GDM1 (cell line): ENCODE data around the gene PRELID1.
A peak's percentile ranks its signal among the peaks of the same experiment; 100 is the strongest.

ENCODE experiments used
- DNase-seq: peaks from one replicate; lab custom pipeline; 2025; lab: John Stamatoyannopoulos, UW

Gene PRELID1

GRCh38 chr5:177314376-177315342, 11.1 kb downstream of the PRELID1 start:
- no peak for DNase-seq

- no peak for DNase-seq
Measured at GRCh38 chr5:177315411-177315810, 11.8 kb downstream of the PRELID1 start.

DNA sequence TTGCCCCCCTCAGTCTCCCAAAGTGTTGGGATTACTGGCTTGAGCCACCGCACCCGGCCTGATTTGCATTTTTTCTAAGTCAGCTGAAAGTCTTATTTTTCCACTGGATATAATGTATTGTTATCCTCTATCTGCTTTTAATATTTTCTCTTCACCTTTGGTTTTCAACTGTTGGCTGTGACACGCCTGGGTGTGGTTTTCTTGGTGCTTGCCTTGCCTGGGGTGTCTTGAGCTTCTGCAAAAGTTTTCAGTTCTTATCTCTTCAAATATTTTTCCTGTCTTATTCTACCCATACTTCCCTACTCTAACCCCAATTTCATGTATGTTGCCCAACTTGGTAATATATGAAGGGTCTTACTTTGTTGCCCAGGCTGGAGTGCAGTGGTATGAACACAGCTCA, 12.4 kb downstream of the PRELID1 start:
- DNase-seq: no peak

DNA sequence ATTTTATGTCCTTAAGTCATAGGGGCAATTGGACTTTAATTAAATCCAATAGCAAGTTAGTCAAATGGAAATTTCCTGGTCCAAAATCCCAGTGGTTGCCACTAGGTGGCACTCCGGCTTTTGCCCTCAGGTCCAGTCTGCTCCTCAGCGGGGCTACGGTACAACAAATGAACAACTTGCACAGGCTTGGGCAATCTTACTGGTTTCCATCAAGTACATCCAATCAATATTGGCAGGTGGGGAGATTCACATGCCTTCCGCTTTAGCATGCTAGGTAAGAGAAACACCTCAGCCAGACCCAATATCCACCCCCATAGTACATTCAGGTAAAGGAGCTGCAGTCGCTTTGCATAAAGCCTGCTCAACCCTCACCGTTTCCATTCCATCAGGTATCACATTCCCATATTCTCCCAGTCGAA, 14.4 kb downstream of the PRELID1 start:
- peak; percentile 65 for DNase-seq

- DNase-seq: no peak
Measured at GRCh38 chr5:177319913-177320588, 16.5 kb downstream of the PRELID1 start.

DNA sequence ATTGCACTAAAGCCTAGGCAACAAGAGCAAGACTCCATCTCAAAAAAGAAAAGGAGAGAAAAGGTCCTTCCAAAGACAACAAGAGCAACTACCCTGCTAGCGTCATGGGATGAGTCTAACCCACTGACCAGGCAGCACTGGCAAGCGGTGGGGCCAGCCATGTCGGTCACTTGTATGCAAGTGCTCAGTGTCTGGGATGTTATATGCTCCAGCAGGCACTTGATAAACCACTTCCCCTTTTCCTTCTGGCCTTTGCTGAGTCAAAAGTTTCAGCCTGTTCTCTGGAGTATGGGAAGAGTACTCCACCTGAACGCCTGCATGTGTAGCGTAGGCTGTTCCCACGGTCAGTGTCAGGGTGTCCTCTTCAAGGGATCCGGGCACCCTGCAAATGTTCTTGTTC, 17.3 kb downstream of the PRELID1 start:
- peak; percentile 35 for DNase-seq

- DNase-seq: no peak
Measured at GRCh38 chr5:177325868-177326381, 22.3 kb downstream of the PRELID1 start.

DNA sequence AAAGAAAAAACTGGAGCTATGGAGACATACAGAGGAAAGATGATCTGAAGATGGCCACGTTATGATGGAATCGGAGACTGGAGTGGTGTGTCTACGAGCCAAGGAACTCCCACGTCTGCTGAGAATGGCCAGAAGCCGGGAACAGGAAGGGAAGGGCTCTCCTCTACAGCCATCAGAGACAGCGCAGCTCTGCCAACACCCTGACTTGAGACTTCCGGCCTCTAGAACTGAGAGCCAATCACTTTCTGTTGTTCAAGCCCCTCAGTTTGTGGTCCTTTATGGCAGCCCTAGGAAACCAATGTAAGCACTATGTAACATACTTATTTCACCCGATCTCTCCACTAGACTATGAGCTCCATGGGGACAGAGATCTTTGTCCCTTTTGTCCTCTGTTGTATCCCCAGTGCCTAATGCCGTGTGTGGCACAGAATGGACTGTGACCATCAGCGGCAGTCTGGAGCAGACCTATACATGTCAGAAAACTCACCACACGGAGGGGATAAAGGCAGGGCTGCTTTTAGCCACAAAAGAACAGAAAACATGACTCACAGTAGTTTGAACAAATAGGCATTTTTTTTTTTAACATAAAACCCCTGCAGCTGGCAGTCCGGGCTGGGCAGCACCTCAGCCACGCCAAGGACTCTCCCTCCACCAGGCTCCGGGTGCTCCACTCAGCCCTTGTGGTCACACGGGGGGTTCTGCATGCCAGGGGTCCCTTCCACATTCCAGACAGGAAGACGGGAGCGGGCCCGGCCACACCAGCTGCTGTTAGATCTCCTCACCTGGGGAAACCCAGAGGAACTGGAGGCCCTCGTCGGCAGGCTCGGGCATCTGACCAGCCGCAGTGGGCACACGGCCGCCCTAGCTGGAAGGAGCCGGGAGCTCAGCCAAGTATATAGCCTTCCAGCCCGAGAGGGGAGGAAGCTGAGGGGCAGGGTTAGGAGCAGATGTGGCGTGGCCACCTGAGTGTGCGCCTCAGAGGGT, 24.2 kb downstream of the PRELID1 start:
- no peak for DNase-seq

GRCh38 chr5:177328545-177329231, 25.1 kb downstream of the PRELID1 start:
- DNase-seq: no peak

DNA sequence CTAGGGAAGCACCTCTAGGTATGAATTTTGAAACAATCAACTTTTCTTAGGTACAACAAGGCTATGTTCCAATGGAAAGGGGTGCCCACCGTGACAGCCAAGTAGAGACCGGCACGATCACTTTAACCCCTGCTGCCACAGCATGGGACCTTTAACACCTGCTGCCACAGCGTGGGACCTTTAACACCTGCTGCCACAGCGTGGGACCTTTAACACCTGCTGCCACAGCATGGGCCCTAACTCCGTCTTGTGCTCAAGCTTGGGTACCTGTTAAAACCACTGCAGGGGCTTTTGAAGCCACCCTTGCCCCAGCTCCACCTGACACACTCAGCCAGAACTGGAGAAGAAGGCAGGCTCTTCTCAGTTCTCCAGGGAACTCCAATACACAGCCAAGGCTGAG, 26.3 kb downstream of the PRELID1 start:
- DNase-seq: no peak

DNA sequence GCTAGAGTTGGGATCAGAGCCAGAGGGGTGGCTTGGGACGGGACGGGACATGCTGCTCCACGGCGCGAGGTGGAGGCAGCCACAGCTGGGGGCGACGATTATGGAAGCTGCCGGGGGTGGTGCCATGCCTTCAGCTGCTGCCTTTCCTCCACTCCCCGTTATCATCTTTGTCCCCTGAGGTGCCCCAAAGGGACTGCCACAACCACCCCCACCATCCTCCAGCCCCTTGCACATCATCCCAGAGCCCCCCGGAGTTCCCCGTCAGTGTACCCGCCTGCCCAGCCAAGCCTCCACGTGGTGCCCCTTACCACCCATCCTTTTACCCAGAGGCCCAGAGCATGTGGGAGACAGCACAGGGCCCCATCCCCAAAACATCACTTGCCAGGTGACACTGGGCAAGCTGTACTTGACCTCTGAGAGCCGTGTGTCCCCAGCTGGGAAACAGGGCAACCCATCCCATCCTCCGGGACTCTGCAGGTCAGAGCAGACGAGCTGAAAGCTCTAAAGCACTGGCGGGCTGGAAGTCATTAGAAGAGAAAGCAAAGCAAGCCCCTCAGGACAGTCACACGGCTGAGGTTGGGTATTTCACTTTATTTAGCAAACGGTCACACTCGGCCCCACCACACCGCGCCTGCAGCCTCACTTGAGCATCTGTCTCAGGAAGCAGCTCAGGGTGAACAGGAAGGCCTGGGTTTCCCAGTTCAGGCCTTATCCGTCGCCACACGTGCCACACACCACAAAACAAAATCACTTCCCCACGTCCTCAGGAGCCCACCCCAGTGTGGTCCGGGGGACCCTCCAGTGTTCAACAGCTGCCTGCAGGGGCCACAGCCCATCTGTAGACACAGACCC, 27.6 kb downstream of the PRELID1 start:
- peak; percentile 73 for DNase-seq

GRCh38 chr5:177332031-177332895, 28.7 kb downstream of the PRELID1 start:
- no peak for DNase-seq

GRCh38 chr5:177332896-177333260, 29.3 kb downstream of the PRELID1 start:
- no peak for DNase-seq

DNA sequence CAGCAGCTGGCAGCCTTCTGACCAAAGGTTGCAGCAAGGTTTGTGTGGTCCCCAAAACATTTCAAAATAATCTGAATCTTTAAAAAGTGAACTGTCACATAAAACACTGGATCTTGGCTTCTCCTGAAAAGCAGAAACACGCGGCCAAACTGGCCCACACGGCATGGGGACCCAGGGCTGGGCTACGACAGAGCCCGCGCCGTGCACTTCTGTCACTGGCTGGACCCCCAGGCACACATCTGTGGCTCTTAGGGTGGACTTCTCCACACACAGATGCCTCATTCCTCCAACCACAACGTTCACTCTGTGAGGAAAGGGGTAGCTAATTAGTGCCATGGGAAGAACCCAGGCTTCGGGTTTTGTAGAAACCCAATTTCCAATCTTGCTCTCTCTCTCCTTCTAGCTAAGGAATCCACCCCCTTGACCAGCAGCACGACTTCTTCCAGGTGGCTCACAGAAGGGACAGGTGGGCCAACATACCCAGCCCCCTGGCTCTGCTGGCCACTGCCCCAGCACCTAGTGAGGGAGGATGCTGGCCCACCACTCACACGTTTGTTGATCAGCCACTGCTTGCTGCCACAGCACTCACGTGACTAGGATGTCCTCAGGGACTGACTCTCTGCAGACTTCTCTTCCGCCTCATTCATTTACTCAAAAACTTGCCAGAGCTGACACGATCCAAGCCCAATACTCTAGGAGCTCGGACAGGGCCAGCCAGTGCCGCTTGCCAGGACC, 30.0 kb downstream of the PRELID1 start:
- no peak for DNase-seq

DNA sequence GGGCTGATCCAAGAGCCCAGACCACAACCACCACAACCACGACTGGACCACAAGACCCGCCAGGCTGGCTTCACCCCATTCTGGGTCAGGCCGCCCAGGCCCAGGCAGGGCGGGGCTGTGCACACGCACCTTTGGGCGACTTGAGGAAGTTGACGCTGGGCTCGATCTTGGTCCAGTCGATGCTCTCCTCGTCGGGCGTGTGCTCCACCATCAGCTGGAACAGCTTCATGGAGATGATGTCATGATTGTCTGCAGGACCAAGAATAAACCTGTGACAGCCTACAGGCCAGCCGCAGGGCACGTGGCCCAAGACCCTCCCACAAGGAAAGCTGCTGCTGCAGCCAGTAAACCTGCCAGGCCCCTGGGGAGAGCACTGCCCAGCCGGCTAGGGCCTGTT, 30.6 kb downstream of the PRELID1 start:
- DNase-seq: no peak

DNA sequence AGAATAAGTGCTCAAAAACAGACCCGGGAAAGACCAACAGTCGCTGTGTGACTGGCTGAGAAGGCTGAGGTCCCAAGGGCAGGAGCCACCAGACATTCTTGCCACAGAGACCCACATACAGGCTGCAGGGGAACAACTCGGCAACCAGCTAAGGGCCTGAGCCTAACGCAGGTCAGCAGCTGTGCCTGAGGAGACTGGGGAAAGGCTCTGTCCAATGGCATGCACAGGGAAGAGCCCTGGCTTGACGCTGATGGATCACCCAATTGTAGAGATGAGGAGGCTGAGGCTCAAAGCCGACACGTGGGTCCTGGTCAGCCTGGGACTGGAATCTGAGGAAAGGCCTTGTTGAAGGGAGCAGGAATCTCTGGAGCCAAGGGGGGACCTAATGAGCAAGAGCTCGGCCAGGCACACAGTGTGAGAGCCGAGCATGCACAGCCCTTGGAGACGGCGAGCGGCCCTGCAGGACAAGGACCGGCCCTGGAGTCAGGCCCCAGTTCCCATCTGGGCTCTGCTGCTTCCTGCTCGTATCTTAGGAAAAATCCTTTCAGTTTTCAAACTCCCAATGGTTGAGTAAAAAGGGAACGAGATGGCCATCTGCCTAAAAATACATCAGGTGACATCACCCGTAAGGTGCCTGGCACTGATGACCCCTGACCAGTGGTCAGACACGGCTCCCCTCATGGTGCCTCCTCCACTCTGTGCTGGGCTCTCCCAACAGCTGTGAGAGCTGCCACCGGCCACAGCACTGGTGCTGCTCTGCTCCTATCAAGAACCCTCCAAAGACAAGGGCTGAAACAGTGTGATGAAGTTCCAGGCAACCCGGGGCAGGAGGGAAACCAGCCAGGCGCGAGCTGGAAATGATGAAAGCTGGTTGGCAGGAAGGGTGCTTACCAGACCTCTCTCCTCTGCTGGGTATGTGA, 31.4 kb downstream of the PRELID1 start:
- DNase-seq: no peak

DNA sequence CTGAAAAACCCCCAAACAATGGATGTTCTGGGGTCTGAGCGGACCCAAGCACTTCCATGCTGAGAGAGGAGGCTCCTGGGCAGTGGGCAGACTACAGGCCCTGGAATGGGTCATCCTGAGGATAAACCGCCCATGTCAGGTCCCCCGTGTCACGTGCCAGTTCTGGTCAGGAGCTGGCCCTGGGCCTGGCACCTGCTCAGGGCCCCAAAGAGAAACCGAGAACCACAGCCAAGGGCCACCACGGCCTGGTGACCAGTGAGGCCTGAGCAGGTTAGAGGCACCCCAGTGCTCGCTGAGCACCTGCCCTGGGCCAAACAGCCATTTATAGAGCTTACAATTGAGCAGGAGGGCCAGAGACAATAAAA, 32.1 kb downstream of the PRELID1 start:
- no peak for DNase-seq

GRCh38 chr5:177336112-177336511, 32.5 kb downstream of the PRELID1 start:
- peak; percentile 54 for DNase-seq
